ENCODE results near the gene HMX1. TPM values are rescaled to one million over a fixed set of nuclear protein-coding genes. Genes with fewer than 3 reads are reported as not detected.

HMX1 gene
- total RNA-seq, 4 donors from 2014 or later: not detected

DNA sequence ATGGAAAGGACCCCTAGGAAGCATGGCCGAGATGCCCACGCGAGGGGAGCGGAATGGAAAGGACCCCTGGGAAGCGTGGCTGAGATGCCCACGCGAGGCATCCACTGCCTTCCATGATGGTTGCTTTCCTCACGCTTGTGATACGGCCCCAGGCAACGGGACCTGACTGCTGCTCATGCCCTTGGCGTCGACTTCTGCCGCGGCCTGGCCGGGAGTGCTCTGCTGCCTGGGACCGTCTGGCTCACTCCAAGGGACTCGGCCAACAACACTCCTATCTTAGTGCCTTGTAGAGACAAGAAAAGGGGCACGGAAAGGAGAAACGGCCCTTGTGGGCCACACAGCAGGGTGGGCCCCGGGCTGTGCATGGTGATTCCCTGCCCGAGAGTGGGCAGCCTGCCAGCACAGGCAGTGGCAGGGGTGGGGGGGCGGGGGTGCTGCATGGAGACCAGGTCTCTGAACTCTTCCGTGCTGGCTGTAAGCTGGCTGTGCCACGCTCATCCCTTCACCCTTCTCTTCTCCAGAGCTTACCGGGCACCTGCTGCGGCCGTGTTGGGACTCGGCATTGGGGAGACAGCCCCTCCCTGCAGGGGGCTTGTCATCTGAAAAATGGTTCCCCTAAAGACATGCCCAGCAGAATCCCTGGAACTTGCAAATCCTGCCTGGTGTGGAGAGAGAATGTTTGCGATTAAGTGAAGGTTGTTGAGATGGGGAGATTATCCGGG is 38.6 kb upstream of the HMX1 start:
- H3K27ac ChIP-seq: no peak overlapping the region
- H3K27me3 ChIP-seq: peaks cover 78% of the 10 kb centered on the region
- no peak for ATAC-seq
- no peaks in the 10 kb centered on the region for H3K9me3 ChIP-seq
- TF ChIP-seq, protein P1, sequence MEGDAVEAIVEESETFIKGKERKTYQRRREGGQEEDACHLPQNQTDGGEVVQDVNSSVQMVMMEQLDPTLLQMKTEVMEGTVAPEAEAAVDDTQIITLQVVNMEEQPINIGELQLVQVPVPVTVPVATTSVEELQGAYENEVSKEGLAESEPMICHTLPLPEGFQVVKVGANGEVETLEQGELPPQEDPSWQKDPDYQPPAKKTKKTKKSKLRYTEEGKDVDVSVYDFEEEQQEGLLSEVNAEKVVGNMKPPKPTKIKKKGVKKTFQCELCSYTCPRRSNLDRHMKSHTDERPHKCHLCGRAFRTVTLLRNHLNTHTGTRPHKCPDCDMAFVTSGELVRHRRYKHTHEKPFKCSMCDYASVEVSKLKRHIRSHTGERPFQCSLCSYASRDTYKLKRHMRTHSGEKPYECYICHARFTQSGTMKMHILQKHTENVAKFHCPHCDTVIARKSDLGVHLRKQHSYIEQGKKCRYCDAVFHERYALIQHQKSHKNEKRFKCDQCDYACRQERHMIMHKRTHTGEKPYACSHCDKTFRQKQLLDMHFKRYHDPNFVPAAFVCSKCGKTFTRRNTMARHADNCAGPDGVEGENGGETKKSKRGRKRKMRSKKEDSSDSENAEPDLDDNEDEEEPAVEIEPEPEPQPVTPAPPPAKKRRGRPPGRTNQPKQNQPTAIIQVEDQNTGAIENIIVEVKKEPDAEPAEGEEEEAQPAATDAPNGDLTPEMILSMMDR (IDR thresholded peaks at IDR 0.05): no peak
- TF ChIP-seq POLR2AphosphoS5 (IDR thresholded peaks at IDR 0.05) (no peak), EP300 (IDR thresholded peaks at IDR 0.05) (no peak), POLR2A (IDR thresholded peaks at IDR 0.05) (no peak)
- H3K4me1 ChIP-seq: peaks cover 0 to 5% (median 0%) of the 10 kb centered on the region in 3 donors
- no peaks in the 10 kb centered on the region for H3K36me3 ChIP-seq
- 81 to 89% methylated on average over 7 to 8 of the region's 30 CpGs for WGBS, 2 donors (ENCODE audit: low coverage in 1 of 2)
- H3K4me3 ChIP-seq: no peak overlapping the region

DNA sequence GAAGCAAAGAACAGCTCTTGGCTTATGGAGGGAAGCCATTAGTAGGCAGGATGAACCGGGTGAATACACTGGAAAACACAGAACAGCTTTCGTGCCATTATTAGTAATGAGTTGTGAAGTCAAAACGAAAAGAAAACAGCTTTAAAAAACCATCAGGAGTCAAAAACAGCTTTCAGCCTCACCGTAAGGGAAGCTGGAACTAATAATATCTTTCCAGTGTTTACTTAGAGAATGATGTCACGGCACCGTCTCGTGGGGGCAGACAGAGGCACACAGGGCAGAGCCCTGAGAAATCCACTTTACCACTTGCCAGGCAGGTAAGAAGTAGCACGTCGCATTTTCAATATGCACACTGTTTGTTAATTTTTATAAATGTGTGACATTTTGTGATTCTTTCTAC is 37.9 kb upstream of the HMX1 start:
- ATAC-seq: no peak
- no peak overlapping the region for H3K4me3 ChIP-seq
- no peaks in the 10 kb centered on the region for H3K36me3 ChIP-seq
- TF ChIP-seq EP300 (IDR thresholded peaks at IDR 0.05) (no peak), POLR2AphosphoS5 (IDR thresholded peaks at IDR 0.05) (no peak), POLR2A (IDR thresholded peaks at IDR 0.05) (no peak)
- TF ChIP-seq, protein P1 (IDR thresholded peaks at IDR 0.05): no peak
- H3K27me3 ChIP-seq: peaks cover 78% of the 10 kb centered on the region
- WGBS, 2 donors (ENCODE audit: low coverage in 1 of 2): 4 to 19% methylated on average over 4 to 9 of the region's 9 CpGs
- no peak overlapping the region for H3K27ac ChIP-seq
- H3K4me1 ChIP-seq: peaks cover 0 to 5% (median 0%) of the 10 kb centered on the region in 3 donors
- H3K9me3 ChIP-seq: no peaks in the 10 kb centered on the region

DNA sequence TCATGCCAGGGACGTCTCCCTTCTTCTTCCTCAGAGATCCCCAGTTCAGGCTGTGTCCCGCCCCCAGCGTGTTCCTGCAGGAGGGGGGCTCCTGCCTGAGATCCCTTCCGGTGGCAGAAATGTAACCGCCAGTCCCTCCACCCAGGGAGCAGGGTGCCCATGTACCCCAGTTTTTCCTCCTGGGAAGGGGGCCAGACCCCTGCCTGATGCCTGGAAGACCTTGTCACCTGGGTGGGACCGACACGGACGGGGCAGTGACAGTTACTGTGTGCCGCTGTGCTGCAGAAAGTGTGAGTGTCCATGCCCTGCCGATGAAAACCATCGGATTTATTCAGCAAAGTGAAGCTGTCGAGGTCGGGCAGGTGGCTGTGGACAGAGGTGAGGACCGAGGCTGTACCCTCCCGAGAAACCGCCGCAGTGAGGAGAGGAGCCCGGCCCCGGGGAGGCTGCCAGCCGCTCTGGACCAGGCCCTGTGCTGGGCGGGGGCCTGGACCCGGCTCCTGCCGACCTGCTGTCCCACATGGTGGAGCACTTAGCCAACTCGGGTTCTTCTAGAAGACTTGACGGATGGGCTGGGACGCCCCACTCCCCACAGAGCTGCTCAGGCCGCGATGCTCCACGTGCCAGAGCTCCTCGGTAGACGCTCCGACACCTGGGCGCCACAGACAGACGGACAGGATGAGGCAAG is 36.7 kb upstream of the HMX1 start:
- Histone ChIP-seq H3K4me1 (peaks cover 0 to 5% (median 0%) of the 10 kb centered on the region in 3 donors), H3K9me3 (peaks cover 0 to 2% (median 0%) of the 10 kb centered on the region in 3 donors), H3K27me3 (peaks cover 77% of the 10 kb centered on the region), H3K4me3 (no peak overlapping the region), H3K27ac (no peak overlapping the region), H3K36me3 (no peaks in the 10 kb centered on the region)
- WGBS, 2 donors (ENCODE audit: low coverage in 1 of 2): 69 to 93% methylated on average over 6 to 11 of the region's 34 CpGs
- ATAC-seq: no peak
- TF ChIP-seq EP300 (IDR thresholded peaks at IDR 0.05) (no peak), POLR2A (IDR thresholded peaks at IDR 0.05) (no peak), POLR2AphosphoS5 (IDR thresholded peaks at IDR 0.05) (no peak)
- TF ChIP-seq, protein P1 (IDR thresholded peaks at IDR 0.05): no peak

DNA sequence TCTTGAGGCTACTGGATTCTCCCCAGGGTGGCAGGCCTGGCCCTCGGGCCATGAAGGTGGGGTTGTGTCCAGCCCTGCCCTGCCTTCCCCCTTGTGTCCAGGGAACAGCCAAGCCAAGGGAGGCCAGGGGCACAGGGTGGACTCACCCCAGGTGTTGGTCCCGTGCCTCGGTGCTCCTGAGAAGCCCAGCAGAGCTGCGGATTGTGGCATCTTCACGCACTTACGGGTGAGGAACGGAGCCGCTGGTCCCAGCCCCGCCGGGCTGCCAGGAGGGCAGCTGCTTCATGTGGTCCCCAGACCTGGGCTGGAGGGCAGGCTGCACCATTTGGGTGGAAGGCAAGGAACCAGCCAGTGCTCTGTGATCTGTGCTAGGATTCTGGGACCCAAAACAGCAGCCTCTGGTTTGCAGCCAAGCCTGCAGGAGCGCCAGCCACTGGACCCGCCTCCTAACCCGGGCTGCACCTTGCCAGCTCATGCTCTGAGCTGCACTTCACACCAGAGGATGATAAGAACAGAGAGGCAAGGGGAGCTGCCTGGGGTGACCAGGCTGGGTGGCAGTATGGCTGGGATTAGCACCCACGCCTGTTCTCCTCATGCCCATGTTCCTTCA is 36.1 kb upstream of the HMX1 start:
- H3K27me3 ChIP-seq: peaks cover 82% of the 10 kb centered on the region
- no peak for ATAC-seq
- H3K4me3 ChIP-seq: no peak overlapping the region
- no peak for TF ChIP-seq EP300 (IDR thresholded peaks at IDR 0.05)
- no peak for TF ChIP-seq POLR2AphosphoS5 (IDR thresholded peaks at IDR 0.05)
- TF ChIP-seq, protein P1 (IDR thresholded peaks at IDR 0.05): no peak
- no peak for TF ChIP-seq POLR2A (IDR thresholded peaks at IDR 0.05)
- no peak overlapping the region for H3K27ac ChIP-seq
- H3K4me1 ChIP-seq: peaks cover 0 to 5% (median 0%) of the 10 kb centered on the region in 3 donors
- no CpG with 5 or more reads among the region's 14 CpGs for WGBS, 2 donors (ENCODE audit: low coverage in 1 of 2)
- no peaks in the 10 kb centered on the region for H3K36me3 ChIP-seq
- peaks cover 0 to 8% (median 0%) of the 10 kb centered on the region in 3 donors for H3K9me3 ChIP-seq

Data from gastroesophageal sphincter (tissue), 4 donors.